Left renal pelvis (tissue), 4 donors: ENCODE results near the gene ABLIM1. TPM values are rescaled to one million over a fixed set of nuclear protein-coding genes. Genes with fewer than 3 reads are reported as not detected.

Experiments used
- DNase-seq, 4 donors: peaks; one replicate each; pipeline ENCODE4 v3.0.0-alpha.2; 2013; ENCODE audit warnings: low read depth in 4 of 4, low spot score in 3 of 4
- polyA plus RNA-seq, 4 donors: library from polyadenylated mRNA; unstranded; fragments of 120-200 nt; gene quantifications; one replicate each; pipeline ENCODE4 v1.2.1, GENCODE V29; 2013; ENCODE audit not compliant: insufficient read length in 4 of 4

The ABLIM1 gene
- polyA plus RNA-seq, 4 donors = 91.3 to 111 (median 103) TPM

DNA sequence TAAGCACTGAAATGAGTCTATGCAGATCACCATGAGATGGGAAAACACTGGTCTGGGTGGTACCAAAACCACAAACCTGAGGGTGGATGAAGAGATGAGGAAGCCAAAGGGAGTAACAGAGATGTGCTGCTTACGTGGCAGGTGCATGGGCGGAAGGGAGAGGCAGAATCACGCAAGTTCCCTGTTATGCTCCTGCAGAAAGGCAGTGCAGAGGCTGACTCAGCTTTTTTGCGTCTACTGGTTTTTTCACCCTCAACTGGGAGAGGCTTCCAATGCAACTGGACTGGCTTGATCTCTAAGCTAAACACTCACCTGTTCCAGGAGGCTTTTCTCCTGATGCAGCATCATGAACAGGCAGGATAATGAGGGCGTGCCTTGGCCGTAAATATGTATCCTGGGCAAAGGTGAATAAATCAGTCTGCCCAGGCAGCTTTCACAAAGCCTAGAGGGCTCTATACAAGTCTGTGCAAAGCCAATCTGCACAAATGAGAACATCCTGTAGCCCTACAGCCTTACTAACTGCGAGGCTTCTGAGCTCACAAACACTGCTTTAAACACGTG, 158.4 kb downstream of the ABLIM1 start:
- DNase-seq = no peak

DNA sequence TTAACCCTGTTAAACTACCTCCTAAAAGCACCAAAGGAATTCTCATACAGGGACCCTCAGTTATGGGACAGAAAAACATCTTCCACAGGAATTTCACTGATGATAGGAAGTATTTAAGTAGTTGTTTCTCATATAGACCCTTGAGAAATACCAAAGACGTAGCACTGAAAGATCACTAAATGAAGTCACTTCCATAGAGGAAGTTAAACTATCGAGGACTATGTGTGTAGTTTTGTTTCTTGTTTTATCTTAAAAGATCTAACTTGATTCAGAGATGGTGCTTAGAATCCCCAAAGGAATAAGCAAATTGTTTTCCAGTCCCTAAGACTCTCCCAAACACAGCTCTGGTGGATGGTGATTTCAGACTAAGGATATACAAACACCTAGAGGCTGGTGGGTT, 159.0 kb downstream of the ABLIM1 start:
- no peak for DNase-seq

DNA sequence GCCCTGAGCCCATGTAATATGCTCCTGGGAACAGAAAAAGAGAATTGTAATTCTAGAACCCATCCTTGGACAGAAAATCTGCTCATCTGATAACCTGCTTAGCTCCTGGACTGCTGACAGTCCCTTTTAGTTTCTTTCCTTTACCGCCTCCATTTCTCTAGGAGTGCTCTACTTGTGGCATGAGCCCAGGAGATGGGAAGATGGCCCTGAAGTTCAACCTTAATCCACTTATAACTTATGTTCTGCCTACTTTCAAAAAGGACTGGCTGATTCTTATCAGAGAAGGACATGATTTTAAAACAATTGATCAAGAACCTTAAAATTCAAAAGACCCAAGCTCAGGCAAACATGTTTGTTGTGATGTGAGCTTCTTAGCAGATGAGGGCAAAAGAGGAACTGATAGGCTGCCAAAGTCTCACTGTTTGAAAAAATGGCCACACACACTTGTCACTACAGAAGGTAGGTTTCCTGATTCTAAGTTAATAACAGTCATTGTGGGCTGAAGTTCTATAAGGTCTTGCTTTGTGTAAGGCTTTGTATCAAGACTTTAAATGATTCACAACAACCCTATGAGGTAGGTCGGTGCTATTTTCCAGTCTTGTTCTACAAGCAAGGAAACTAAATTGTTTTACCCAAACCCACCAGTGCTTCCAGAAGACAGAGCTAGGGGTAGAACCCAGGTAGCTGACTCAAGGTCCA, 159.5 kb downstream of the ABLIM1 start:
- no peak for DNase-seq

DNA sequence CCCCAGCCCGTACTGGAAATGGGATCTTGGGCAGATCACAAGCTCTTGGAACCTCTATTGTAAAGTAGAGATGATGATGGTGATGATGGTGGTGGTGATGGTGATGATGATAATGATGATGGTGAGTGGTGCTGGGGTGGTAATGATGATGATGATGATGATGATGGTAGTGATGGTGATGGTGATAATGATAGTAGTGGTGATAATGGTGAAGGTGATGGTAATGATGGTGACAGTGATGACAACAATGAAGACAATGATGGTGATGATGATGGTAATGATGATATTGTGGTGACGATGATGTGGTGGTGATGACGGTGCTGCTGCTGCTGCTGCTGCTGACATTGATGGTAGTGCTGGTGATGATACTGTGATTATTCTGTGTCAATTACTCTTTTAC, 162.8 kb downstream of the ABLIM1 start:
- no peak for DNase-seq

- no peak for DNase-seq
Observed at GRCh38 chr10:114492351-114493037, 165.6 kb downstream of the ABLIM1 start.

- no peak for DNase-seq
Observed at GRCh38 chr10:114491933-114492332, 166.1 kb downstream of the ABLIM1 start.

DNA sequence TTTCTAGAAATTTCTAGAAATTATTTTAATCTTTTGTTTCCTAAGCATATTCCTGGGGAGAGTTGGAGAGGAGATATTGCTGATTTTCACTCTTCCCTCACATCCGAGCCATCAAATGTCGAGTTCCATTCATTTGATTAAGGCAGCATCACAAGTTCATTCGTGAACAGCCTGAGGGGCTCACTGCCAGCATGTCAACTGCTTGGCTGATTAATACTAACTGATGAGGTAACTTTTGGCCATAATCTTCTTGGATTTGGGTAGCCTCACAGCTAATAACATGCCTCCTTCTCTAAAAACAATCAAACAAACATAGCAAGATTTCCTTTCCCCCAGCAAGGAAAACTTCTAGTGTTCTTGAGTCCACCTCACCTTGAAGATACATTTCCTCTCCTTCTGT, 166.7 kb downstream of the ABLIM1 start:
- no peak for DNase-seq

DNA sequence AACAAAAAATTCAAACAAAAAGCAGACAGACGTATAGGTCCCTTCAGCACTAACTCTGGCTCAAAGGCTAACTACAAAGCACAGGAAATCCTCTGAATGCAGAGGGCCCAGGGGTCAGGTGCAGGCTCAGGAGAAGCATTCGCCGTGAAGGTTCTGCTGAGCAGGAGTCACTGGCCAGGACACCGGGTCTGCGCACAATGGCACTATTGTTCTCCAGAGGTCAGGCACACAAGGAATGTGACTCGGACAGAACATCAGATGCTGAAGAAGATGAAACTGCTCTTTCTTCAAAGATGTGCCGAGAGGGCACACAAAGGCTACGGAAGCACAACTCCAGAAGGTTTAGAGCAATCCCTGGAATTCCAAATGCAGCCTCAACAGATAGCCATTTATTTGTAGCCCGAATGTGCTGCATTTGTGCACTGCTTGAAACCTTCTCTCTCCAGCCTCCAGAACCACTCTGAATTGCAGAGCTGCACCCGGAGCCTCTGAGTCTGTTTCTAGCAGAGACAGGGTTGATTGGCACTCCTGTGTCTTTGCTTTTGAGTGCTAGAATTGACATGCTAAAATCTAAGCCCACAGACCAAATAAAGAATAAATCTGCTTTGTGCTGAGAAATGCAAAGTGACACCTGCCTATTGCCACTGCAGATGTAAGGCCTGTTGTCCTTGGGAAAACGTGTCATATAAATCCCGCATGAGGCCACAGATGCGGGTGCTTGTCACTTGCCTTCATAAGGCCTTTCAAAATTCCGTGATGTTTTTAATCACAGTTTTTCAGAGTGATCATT, 168.4 kb downstream of the ABLIM1 start:
- DNase-seq = no peak

GRCh38 chr10:114487815-114488536, 170.1 kb downstream of the ABLIM1 start:
- DNase-seq = no peak

GRCh38 chr10:114486938-114487814, 170.9 kb downstream of the ABLIM1 start:
- no peak for DNase-seq

- DNase-seq = no peak
Observed at GRCh38 chr10:114485696-114486400, 172.2 kb downstream of the ABLIM1 start.

DNA sequence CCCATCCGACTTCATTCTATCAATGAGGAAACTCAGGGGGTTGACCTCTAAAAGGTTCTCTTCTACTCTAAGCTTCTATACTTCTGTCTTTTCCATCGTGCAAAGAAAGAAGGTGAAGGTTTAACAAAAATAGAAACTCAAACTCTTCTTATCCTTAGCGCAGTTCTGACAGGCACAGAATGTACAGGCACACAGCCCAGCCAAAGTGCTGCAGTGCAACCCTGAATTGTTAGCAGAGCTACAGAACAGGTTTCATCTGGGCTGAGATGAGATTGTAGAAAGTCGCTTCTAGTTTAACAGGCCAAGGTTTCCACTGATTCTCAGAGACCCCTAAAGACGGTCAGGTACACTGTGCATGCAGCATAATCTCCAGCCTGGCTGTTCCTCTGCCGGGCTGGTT, 174.5 kb downstream of the ABLIM1 start:
- no peak for DNase-seq

GRCh38 chr10:114482480-114483304, 175.4 kb downstream of the ABLIM1 start:
- no peak for DNase-seq

- no peak for DNase-seq
Observed at GRCh38 chr10:114481055-114481454, 177.0 kb downstream of the ABLIM1 start.

DNA sequence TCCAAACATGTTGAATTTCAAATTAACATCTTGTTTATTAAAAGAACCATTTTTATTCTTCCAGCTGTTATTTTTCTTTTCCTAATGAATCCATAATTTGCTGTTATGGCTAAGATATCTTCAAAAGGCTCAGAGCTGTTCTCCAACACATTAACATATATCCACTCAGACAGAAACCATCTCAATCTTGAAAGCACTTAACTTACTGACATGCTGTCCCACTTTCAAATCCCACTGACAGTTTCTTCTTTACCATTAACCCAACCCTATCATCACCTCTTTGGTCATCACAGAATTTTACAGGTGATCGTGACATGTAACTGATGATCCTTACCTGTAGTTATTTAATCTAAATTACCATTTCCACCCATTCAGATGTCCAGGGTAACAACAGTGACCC, 178.2 kb downstream of the ABLIM1 start:
- DNase-seq = no peak

DNA sequence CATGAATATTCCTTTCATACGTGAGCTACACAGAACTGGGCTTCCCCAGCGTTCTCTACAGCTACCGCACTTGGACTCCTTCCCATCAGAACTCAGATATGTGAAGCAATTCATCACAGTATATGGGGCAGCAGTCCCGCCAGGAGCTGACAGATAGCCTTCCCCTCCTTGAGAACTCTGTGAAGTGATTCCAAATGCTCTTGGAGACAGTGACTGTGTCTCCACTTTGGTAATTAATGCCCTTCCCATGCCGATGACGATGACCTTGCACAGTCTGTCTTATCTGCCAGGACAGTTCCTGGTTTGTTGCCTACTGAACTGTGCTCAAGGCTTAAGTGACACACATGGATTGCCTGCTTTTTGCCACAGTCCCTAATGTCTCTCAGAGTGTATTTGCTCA, 178.8 kb downstream of the ABLIM1 start:
- no peak for DNase-seq

DNA sequence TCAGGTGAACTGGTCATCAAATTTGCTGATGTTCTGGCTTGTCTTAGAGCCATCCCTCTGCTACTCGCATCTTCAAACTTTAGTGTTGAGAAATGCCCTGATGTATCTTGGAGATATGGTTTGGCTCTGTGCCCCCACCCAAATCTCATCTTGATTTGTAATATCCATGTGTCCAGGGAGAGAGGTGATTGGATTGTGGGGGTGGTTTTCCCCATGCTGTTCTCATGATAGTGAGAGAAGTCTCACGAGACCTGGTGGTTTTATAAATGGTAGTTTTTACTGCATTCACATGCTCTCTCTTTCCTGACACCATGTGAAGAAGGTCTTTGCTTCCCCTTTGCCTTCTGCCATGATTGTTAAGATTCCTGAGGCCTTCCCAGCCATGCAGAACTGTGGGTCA, 179.8 kb downstream of the ABLIM1 start:
- no peak for DNase-seq

GRCh38 chr10:114477285-114477684, 180.8 kb downstream of the ABLIM1 start:
- DNase-seq = no peak
